Measurements from ENCODE around the gene SOD1. TPM values are rescaled to one million over a fixed set of nuclear protein-coding genes. Genes with fewer than 3 reads are reported as not detected.
"Not testable (repeated sequence)": the region's sequence is repeated elsewhere in the genome, so short reads cannot be mapped to it uniquely, and the experiment has no call there.

Gene SOD1
- total and polyA plus RNA-seq, 2 donors (not counting 1 experiment from before 2014, with no cell fraction given): 91.2 to 123 TPM

GRCh38 chr21:31654340-31654739 lies 5.2 kb upstream of the SOD1 start:
- DNase-seq (no peak), ATAC-seq (ENCODE audit: low read depth) (no peak)
- Histone ChIP-seq H3K4me3 (ENCODE audit: control extremely low read depth in 1 of 5, extremely low read depth in 1 of 5, insufficient read depth in 1 of 5, low read depth in 2 of 5, low read length in 4 of 5) (no peak overlapping the region), H3K9me3 (ENCODE audit: control extremely low read depth in 1 of 3, control insufficient read depth in 2 of 3, insufficient read depth in 1 of 3, low read length in 2 of 3) (peaks cover 0 to 6% (median 0%) of the 10 kb centered on the region in 3 donors), H3K27ac (ENCODE audit: low read length in 2 of 2) (no peak overlapping the region), H3K4me2 (replicated peaks; ENCODE audit: low read depth, low read length, poor library complexity, severe bottlenecking) (no peak overlapping the region), H4K20me1 (ENCODE audit: control insufficient read depth, insufficient read depth, low read length, poor library complexity, severe bottlenecking) (no peaks in the 10 kb centered on the region), H3K9ac (ENCODE audit: low read length) (no peak overlapping the region), H3K4me1 (ENCODE audit: control insufficient read depth in 2 of 2, insufficient read depth in 2 of 2, low read length in 2 of 2) (peaks cover 10 to 12% of the 10 kb centered on the region in 2 donors), H3K36me3 (replicated peaks in 1 of 2; ENCODE audit: control extremely low read depth in 1 of 2, control insufficient read depth in 1 of 2, extremely low read depth in 1 of 2, insufficient read depth in 2 of 2, low read length in 1 of 2) (no peaks in the 10 kb centered on the region), H3K79me2 (ENCODE audit: control insufficient read depth, insufficient read depth, low read length) (no peaks in the 10 kb centered on the region), H2AFZ (ENCODE audit: insufficient read depth, low read depth, low read length, poor library complexity, severe bottlenecking) (peak overlapping the region; percentile 67), H3K27me3 (replicated peaks in 1 of 4; ENCODE audit: control extremely low read depth in 1 of 4, control insufficient read depth in 3 of 4, insufficient read depth in 4 of 4, low read length in 3 of 4) (no peaks in the 10 kb centered on the region)
- Mint-ChIP-seq H3K4me1 (peaks cover 20% of the 10 kb centered on the region), H3K4me3 (peak overlapping the region; percentile 90), H3K27ac (no peak overlapping the region), H3K9me3 (ENCODE audit: insufficient read depth) (peaks cover 3% of the 10 kb centered on the region), H3K27me3 (no peaks in the 10 kb centered on the region)
- TF ChIP-seq EZH2 (IDR thresholded peaks at IDR 0.05; ENCODE audit: borderline replicate concordance, insufficient read depth, low read depth, low read length, poor library complexity, severe bottlenecking) (no peak), CTCF (IDR thresholded peaks at IDR 0.05) (no peak)
- 99% methylated on average over 20 of the region's 20 CpGs for WGBS (ENCODE audit: insufficient coverage)
- CTCF ChIA-PET: no interaction called here
- intact Hi-C loops (cut with micrococcal nuclease): no loop called here
- POLR2A ChIA-PET: interaction anchor here (0.6 kb wide), 1 partner anchor 8 kb away, joined by 3 read pairs; no protein-coding TSS in a partner anchor

GRCh38 chr21:31654821-31655580 lies 4.5 kb upstream of the SOD1 start:
- Histone ChIP-seq H3K9ac (ENCODE audit: low read length) (peak overlapping the region; percentile 42), H3K4me1 (ENCODE audit: control insufficient read depth in 2 of 2, insufficient read depth in 2 of 2, low read length in 2 of 2) (peaks cover 10 to 12% of the 10 kb centered on the region in 2 donors), H2AFZ (ENCODE audit: insufficient read depth, low read depth, low read length, poor library complexity, severe bottlenecking) (peak overlapping the region; percentile 67), H3K4me3 (ENCODE audit: control extremely low read depth in 1 of 5, extremely low read depth in 1 of 5, insufficient read depth in 1 of 5, low read depth in 2 of 5, low read length in 4 of 5) (peak overlapping the region in 4 of 5 experiments; percentile 3 to 42 (median 29)), H3K27ac (ENCODE audit: low read length in 2 of 2) (peak overlapping the region in 1 of 2 donors; percentile 19), H3K4me2 (replicated peaks; ENCODE audit: low read depth, low read length, poor library complexity, severe bottlenecking) (peak overlapping the region; percentile 70)
- Mint-ChIP-seq H3K4me3 (peak overlapping the region; percentile 90), H3K27ac (peak overlapping the region; percentile 84), H3K4me1 (peaks cover 22% of the 10 kb centered on the region)
- not testable (repeated sequence) for H3K9me3 Mint-ChIP-seq (ENCODE audit: insufficient read depth); H4K20me1 ChIP-seq (ENCODE audit: control insufficient read depth, insufficient read depth, low read length, poor library complexity, severe bottlenecking); H3K79me2 ChIP-seq (ENCODE audit: control insufficient read depth, insufficient read depth, low read length); ATAC-seq (ENCODE audit: low read depth); H3K9me3 ChIP-seq (ENCODE audit: control extremely low read depth in 1 of 3, control insufficient read depth in 2 of 3, insufficient read depth in 1 of 3, low read length in 2 of 3); H3K27me3 ChIP-seq (replicated peaks in 1 of 4; ENCODE audit: control extremely low read depth in 1 of 4, control insufficient read depth in 3 of 4, insufficient read depth in 4 of 4, low read length in 3 of 4); H3K36me3 ChIP-seq (replicated peaks in 1 of 2; ENCODE audit: control extremely low read depth in 1 of 2, control insufficient read depth in 1 of 2, extremely low read depth in 1 of 2, insufficient read depth in 2 of 2, low read length in 1 of 2); H3K27me3 Mint-ChIP-seq
- DNase-seq: peak; percentile 40
- WGBS (ENCODE audit: insufficient coverage): 26% methylated on average over 5 of the region's 21 CpGs
- POLR2A ChIA-PET: interaction anchor here (0.6 kb wide), 1 partner anchor 9 kb away, joined by 3 read pairs; no protein-coding TSS in a partner anchor
- CTCF ChIA-PET: interaction anchor here (0.7 kb wide), 1 partner anchor 12 kb away, joined by 4 read pairs; no protein-coding TSS in a partner anchor
- intact Hi-C loops (cut with micrococcal nuclease): loop anchor here (5.0 kb wide), 3 partner anchors 217 to 1117 kb away; partner anchors contain the start of genes HUNK, PAXBP1 and URB1
